Upper lobe of left lung (tissue), 4 donors: ENCODE measurements around the gene CDRT15.

Experiments
- EP300 ChIP-seq, 4 donors: sonication (generic); formaldehyde crosslinking; IDR thresholded peaks; one replicate each; pipeline ENCODE4 v1.5.1; 2017; ENCODE audit warnings: antibody characterized with exemption in 4 of 4, control low read depth in 2 of 4
- POLR2A ChIP-seq, 4 donors: fragments of 450-650 bp; IDR thresholded peaks; one replicate each; pipeline ENCODE4 v1.5.1; 2016 to 2017; ENCODE audit warnings: antibody characterized with exemption in 4 of 4, mild to moderate bottlenecking in 2 of 4
- POLR2AphosphoS5 ChIP-seq, 2 donors: sonication (generic); formaldehyde crosslinking; IDR thresholded peaks; one replicate each; pipeline ENCODE4 v1.5.1; 2017; ENCODE audit warnings: antibody characterized with exemption in 2 of 2
- TF ChIP-seq, protein P1 (sequence below), 6 experiments: fragments of 450-650 bp in 4 of 6; fragments of 200-600 bp in 2 of 6; sonication (generic) in 2 of 6; IDR thresholded peaks; one replicate each; pipeline ENCODE4 v1.5.1; 2016 to 2019; ENCODE audit warnings: antibody characterized with exemption in 6 of 6

DNA sequence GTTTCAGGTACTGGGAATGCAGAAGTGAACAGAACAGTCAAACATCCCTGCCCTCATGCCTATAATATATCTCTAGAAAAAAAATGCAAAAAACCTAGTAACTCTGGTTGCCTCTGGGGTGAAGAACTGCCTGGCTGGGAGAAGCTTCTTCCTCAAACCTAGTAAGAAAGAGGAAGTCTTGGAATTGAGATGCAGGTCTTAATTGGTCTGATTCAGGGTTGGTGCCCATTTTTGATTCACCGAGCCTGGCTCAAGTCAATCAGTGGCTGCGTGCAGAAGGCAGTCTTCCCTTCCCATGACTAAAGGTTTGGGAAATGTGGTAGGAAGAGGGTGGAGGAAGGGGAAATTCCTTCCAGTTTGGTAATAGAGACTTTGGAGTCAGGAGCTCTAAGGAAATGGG, 22.4 kb downstream of the CDRT15 start:
- TF ChIP-seq, protein P1, sequence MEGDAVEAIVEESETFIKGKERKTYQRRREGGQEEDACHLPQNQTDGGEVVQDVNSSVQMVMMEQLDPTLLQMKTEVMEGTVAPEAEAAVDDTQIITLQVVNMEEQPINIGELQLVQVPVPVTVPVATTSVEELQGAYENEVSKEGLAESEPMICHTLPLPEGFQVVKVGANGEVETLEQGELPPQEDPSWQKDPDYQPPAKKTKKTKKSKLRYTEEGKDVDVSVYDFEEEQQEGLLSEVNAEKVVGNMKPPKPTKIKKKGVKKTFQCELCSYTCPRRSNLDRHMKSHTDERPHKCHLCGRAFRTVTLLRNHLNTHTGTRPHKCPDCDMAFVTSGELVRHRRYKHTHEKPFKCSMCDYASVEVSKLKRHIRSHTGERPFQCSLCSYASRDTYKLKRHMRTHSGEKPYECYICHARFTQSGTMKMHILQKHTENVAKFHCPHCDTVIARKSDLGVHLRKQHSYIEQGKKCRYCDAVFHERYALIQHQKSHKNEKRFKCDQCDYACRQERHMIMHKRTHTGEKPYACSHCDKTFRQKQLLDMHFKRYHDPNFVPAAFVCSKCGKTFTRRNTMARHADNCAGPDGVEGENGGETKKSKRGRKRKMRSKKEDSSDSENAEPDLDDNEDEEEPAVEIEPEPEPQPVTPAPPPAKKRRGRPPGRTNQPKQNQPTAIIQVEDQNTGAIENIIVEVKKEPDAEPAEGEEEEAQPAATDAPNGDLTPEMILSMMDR (IDR thresholded peaks at IDR 0.05) = no peak
- TF ChIP-seq POLR2A (IDR thresholded peaks at IDR 0.05) (no peak), POLR2AphosphoS5 (IDR thresholded peaks at IDR 0.05) (no peak), EP300 (IDR thresholded peaks at IDR 0.05) (no peak)
